Measurements from ENCODE around the gene RRP1. TPM values are rescaled to one million over a fixed set of nuclear protein-coding genes. Genes with fewer than 3 reads are reported as not detected.

RRP1 gene
- total and polyA plus RNA-seq, 5 donors from 2014 or later = 12.1 to 24.1 (median 14.8) TPM

DNA sequence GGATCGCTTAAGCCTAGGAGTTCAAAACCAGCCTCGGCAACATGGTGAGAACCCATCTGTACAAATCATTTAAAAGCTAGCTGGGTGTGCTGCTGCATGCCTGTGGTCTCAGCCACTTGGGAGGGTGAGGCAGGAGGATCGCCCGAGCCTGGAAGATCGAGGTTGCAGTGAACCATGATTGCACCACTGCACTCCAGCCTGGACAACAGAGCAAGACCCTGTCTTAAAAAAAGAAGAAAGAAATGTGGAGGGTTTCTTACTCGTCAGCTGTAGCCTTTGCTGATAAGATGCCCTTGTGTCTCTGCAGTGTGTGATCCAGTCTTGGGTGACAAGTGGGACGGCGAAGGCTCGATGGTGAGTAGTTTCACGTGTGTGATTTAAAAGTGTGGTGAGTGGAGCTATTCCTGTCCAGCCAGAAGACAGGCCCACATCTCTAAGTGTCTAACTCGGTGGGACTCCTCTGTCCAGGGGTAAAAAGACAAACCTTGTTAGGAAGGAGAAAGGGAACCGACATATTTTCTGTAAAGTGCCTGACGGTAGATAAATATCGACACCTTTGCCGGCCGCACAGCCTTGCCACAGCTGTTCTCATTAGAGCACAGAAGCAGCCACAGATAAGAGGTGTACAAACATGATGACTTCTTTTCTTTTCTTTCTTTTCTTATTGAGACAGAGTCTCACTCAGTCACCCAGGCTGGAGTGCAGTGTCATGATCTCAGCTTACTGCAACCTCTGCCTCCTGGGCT is 43.4 kb upstream of the RRP1 start:
- DNase-seq = no peak
- H3K27me3 ChIP-seq (ENCODE audit: control insufficient read depth, insufficient read depth, low read length) = no peaks in the 10 kb centered on the region
- peaks cover 22% of the 10 kb centered on the region for H3K36me3 Mint-ChIP-seq
- no peak overlapping the region for H3K27ac Mint-ChIP-seq
- H3K4me3 ChIP-seq (ENCODE audit: low read depth, low read length) = no peak overlapping the region
- H3K4me1 Mint-ChIP-seq = no peaks in the 10 kb centered on the region
- H3K27me3 Mint-ChIP-seq = no peaks in the 10 kb centered on the region
- no peak overlapping the region for H3K27ac ChIP-seq (ENCODE audit: insufficient read depth, low read length, poor library complexity, severe bottlenecking)
- no peak for ATAC-seq (ENCODE audit: low read depth in 2 of 2)
- H3K9me3 ChIP-seq (ENCODE audit: control insufficient read depth in 2 of 2, low read length in 2 of 2) = no peaks in the 10 kb centered on the region
- no peaks in the 10 kb centered on the region for H3K9me3 Mint-ChIP-seq
- no peaks in the 10 kb centered on the region for H3K4me1 ChIP-seq (ENCODE audit: control insufficient read depth, insufficient read depth, low read length, poor library complexity, severe bottlenecking)
- no peak overlapping the region for H3K4me3 Mint-ChIP-seq
- H3K36me3 ChIP-seq (ENCODE audit: control insufficient read depth, insufficient read depth, low read length) = peaks cover 27% of the 10 kb centered on the region

DNA sequence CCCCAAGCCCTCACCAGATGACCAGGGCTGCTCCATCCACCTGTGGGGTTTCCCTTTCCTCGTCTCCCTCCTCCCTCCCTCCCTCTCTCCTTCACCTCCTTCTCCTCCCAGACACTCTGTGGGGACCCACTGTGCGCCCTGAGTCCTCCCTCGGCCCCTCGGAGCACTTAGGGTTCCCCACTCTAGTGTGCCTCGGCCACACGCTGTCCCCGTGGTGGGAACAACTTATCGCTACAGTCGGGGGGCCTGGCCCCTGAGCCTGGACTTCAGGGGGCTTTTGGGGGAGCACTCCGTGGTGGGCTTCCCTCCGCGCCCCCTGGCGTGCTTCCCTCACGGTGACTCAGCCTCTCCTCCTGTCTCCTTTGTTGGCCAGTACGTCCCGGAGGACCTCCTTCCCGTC is 40.8 kb upstream of the RRP1 start:
- H3K9me3 Mint-ChIP-seq = no peaks in the 10 kb centered on the region
- H3K27me3 Mint-ChIP-seq = no peaks in the 10 kb centered on the region
- ATAC-seq (ENCODE audit: low read depth in 2 of 2) (no peak), DNase-seq (no peak)
- no peaks in the 10 kb centered on the region for H3K4me1 Mint-ChIP-seq
- Histone ChIP-seq H3K36me3 (ENCODE audit: control insufficient read depth, insufficient read depth, low read length) (peaks cover 39% of the 10 kb centered on the region), H3K4me3 (ENCODE audit: low read depth, low read length) (no peak overlapping the region), H3K27me3 (ENCODE audit: control insufficient read depth, insufficient read depth, low read length) (no peaks in the 10 kb centered on the region), H3K27ac (ENCODE audit: insufficient read depth, low read length, poor library complexity, severe bottlenecking) (no peak overlapping the region), H3K9me3 (ENCODE audit: control insufficient read depth in 2 of 2, low read length in 2 of 2) (no peaks in the 10 kb centered on the region), H3K4me1 (ENCODE audit: control insufficient read depth, insufficient read depth, low read length, poor library complexity, severe bottlenecking) (no peaks in the 10 kb centered on the region)
- H3K4me3 Mint-ChIP-seq = no peak overlapping the region
- H3K27ac Mint-ChIP-seq = no peak overlapping the region
- peaks cover 24% of the 10 kb centered on the region for H3K36me3 Mint-ChIP-seq

DNA sequence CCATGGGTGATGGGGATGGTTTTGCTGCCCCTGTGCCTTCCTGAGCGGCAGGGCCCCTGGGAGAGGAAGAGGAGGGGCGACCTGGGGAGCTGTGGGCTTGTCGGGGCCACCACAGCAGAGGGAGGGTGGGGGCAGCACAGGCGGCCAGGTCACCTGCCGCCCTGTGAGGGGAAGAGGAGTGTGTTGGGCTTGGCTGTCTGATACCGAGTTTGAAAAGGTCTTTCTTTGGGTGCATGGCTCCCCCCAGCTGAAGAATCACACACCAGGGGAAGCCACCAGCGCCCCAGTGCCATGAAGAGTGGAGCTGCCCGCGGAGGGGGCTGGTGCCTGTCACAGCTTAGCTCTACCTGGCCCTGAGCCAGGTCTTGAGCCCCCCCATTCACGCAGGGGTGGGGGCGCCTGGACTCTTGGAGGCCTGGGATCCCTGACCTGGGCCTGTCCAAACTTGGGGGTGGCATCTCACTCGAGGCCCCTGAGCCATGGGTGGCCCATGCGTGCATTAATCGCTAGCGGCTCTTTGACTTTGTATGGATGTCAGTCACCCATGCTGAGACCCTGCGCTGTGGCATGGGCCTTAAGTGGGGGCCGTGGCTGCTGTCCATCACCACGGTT is 39.6 kb upstream of the RRP1 start:
- Mint-ChIP-seq H3K27ac (peak overlapping the region in 1 of 3 donors; percentile 31), H3K4me3 (no peak overlapping the region), H3K4me1 (no peaks in the 10 kb centered on the region), H3K27me3 (no peaks in the 10 kb centered on the region), H3K9me3 (no peaks in the 10 kb centered on the region), H3K36me3 (peaks cover 30% of the 10 kb centered on the region)
- H3K27ac ChIP-seq (ENCODE audit: insufficient read depth, low read length, poor library complexity, severe bottlenecking) = no peak overlapping the region
- peaks cover 44% of the 10 kb centered on the region for H3K36me3 ChIP-seq (ENCODE audit: control insufficient read depth, insufficient read depth, low read length)
- H3K4me1 ChIP-seq (ENCODE audit: control insufficient read depth, insufficient read depth, low read length, poor library complexity, severe bottlenecking) = no peaks in the 10 kb centered on the region
- H3K27me3 ChIP-seq (ENCODE audit: control insufficient read depth, insufficient read depth, low read length) = no peaks in the 10 kb centered on the region
- H3K9me3 ChIP-seq (ENCODE audit: control insufficient read depth in 2 of 2, low read length in 2 of 2) = no peaks in the 10 kb centered on the region
- H3K4me3 ChIP-seq (ENCODE audit: low read depth, low read length) = no peak overlapping the region
- no peak for DNase-seq
- ATAC-seq (ENCODE audit: low read depth in 2 of 2) = no peak

- Mint-ChIP-seq H3K9me3 (no peaks in the 10 kb centered on the region), H3K4me3 (no peak overlapping the region), H3K27ac (peak overlapping the region in 1 of 3 donors; percentile 51), H3K4me1 (no peaks in the 10 kb centered on the region), H3K27me3 (no peaks in the 10 kb centered on the region), H3K36me3 (peaks cover 30% of the 10 kb centered on the region)
- H3K27ac ChIP-seq (ENCODE audit: insufficient read depth, low read length, poor library complexity, severe bottlenecking) = no peak overlapping the region
- H3K36me3 ChIP-seq (ENCODE audit: control insufficient read depth, insufficient read depth, low read length) = peaks cover 47% of the 10 kb centered on the region
- no peak for DNase-seq
- H3K9me3 ChIP-seq (ENCODE audit: control insufficient read depth in 2 of 2, low read length in 2 of 2) = no peaks in the 10 kb centered on the region
- H3K4me1 ChIP-seq (ENCODE audit: control insufficient read depth, insufficient read depth, low read length, poor library complexity, severe bottlenecking) = no peaks in the 10 kb centered on the region
- H3K27me3 ChIP-seq (ENCODE audit: control insufficient read depth, insufficient read depth, low read length) = no peaks in the 10 kb centered on the region
- no peak overlapping the region for H3K4me3 ChIP-seq (ENCODE audit: low read depth, low read length)
- ATAC-seq (ENCODE audit: low read depth in 2 of 2) = no peak
These were observed 38.9 kb upstream of the RRP1 start for GRCh38 chr21:43750339-43751033.

- no peaks in the 10 kb centered on the region for H3K9me3 ChIP-seq (ENCODE audit: control insufficient read depth in 2 of 2, low read length in 2 of 2)
- peaks cover 54% of the 10 kb centered on the region for H3K36me3 ChIP-seq (ENCODE audit: control insufficient read depth, insufficient read depth, low read length)
- no peaks in the 10 kb centered on the region for H3K4me1 ChIP-seq (ENCODE audit: control insufficient read depth, insufficient read depth, low read length, poor library complexity, severe bottlenecking)
- H3K27ac ChIP-seq (ENCODE audit: insufficient read depth, low read length, poor library complexity, severe bottlenecking) = no peak overlapping the region
- ATAC-seq (ENCODE audit: low read depth in 2 of 2) (no peak), DNase-seq (no peak)
- no peak overlapping the region for H3K4me3 ChIP-seq (ENCODE audit: low read depth, low read length)
- Mint-ChIP-seq H3K4me3 (no peak overlapping the region), H3K9me3 (no peaks in the 10 kb centered on the region), H3K27me3 (no peaks in the 10 kb centered on the region), H3K36me3 (peaks cover 23% of the 10 kb centered on the region), H3K27ac (no peak overlapping the region), H3K4me1 (no peaks in the 10 kb centered on the region)
- H3K27me3 ChIP-seq (ENCODE audit: control insufficient read depth, insufficient read depth, low read length) = no peaks in the 10 kb centered on the region
These were observed 37.3 kb upstream of the RRP1 start for GRCh38 chr21:43751955-43752591.

GRCh38 chr21:43752758-43753438 is 36.5 kb upstream of the RRP1 start:
- H3K36me3 Mint-ChIP-seq = peaks cover 15% of the 10 kb centered on the region
- H3K27ac Mint-ChIP-seq = no peak overlapping the region
- no peak overlapping the region for H3K4me3 Mint-ChIP-seq
- no peak overlapping the region for H3K27ac ChIP-seq (ENCODE audit: insufficient read depth, low read length, poor library complexity, severe bottlenecking)
- no peak overlapping the region for H3K4me3 ChIP-seq (ENCODE audit: low read depth, low read length)
- peaks cover 47% of the 10 kb centered on the region for H3K36me3 ChIP-seq (ENCODE audit: control insufficient read depth, insufficient read depth, low read length)
- no peaks in the 10 kb centered on the region for H3K9me3 ChIP-seq (ENCODE audit: control insufficient read depth in 2 of 2, low read length in 2 of 2)
- no peaks in the 10 kb centered on the region for H3K4me1 Mint-ChIP-seq
- ATAC-seq (ENCODE audit: low read depth in 2 of 2) (no peak), DNase-seq (no peak)
- no peaks in the 10 kb centered on the region for H3K4me1 ChIP-seq (ENCODE audit: control insufficient read depth, insufficient read depth, low read length, poor library complexity, severe bottlenecking)
- H3K27me3 Mint-ChIP-seq = no peaks in the 10 kb centered on the region
- no peaks in the 10 kb centered on the region for H3K27me3 ChIP-seq (ENCODE audit: control insufficient read depth, insufficient read depth, low read length)
- H3K9me3 Mint-ChIP-seq = no peaks in the 10 kb centered on the region

GRCh38 chr21:43753439-43753799 is 36.0 kb upstream of the RRP1 start:
- Mint-ChIP-seq H3K27me3 (no peaks in the 10 kb centered on the region), H3K36me3 (peaks cover 14% of the 10 kb centered on the region), H3K9me3 (no peaks in the 10 kb centered on the region), H3K4me3 (no peak overlapping the region), H3K4me1 (no peaks in the 10 kb centered on the region), H3K27ac (no peak overlapping the region)
- no peak overlapping the region for H3K4me3 ChIP-seq (ENCODE audit: low read depth, low read length)
- no peaks in the 10 kb centered on the region for H3K9me3 ChIP-seq (ENCODE audit: control insufficient read depth in 2 of 2, low read length in 2 of 2)
- H3K4me1 ChIP-seq (ENCODE audit: control insufficient read depth, insufficient read depth, low read length, poor library complexity, severe bottlenecking) = no peaks in the 10 kb centered on the region
- peaks cover 50% of the 10 kb centered on the region for H3K36me3 ChIP-seq (ENCODE audit: control insufficient read depth, insufficient read depth, low read length)
- ATAC-seq (ENCODE audit: low read depth in 2 of 2) = no peak
- no peak overlapping the region for H3K27ac ChIP-seq (ENCODE audit: insufficient read depth, low read length, poor library complexity, severe bottlenecking)
- DNase-seq = no peak
- H3K27me3 ChIP-seq (ENCODE audit: control insufficient read depth, insufficient read depth, low read length) = no peaks in the 10 kb centered on the region

Data from CD4-positive, CD25-positive, alpha-beta regulatory T cell (primary cell).